ENCODE results near the gene SEMA3A.

The SEMA3A gene

DNA sequence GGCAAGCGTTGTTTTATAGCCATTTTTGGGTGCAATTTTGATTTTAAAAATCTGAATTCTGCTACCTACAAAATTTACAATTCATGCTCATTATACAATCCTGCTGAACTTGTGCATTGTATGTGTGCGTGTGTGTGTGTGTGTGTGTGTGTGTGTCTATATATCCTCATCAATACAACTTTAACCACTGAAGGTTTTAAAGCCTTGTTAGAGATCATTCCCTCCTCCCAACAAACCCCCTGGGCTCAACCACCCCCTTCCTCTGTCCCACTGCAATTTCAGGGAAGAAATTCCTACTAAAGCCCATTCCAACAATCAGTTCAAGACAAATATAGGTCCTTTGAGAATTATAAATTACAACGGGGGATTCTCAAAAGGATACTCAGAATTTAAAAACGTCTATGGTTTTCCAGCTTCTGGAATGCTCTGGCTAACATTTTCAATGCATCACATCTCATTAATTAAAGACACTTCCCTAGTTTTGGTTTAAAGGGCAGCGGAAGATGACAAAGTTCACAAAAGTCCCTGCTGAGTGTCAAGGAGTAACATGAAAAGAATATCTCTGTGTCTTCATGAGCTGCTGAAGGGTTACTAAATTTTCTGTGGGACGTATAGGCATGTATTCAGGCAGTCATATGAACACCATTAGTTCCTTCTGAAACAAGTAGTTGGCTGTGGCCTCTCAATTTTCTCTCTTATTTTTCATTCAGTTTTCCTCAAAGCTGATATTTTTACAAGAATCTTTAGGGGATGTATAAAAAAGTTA lies 889 bp upstream of the SEMA3A start:
- no peak for DNase-seq (ENCODE audit: low read depth in 2 of 2)

DNA sequence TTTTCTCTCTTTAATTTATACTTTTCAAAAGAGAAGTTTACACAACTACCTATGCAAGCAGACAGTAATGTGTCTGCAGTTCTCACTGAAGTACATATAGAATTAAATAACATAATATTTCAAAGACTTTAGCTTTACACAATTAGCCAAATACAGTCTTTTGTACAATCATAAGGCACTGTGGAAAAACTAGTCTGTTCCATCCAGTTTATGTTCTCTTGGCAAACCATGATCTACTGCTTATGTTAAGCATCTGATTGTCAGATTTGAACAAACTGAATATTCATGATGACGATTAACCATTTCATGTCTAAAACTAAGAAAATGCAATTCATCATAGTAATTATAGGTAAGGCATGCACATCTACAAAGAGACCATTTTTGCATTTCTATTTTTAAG lies 842 bp downstream of the SEMA3A start:
- no peak for DNase-seq (ENCODE audit: low read depth in 2 of 2)

DNA sequence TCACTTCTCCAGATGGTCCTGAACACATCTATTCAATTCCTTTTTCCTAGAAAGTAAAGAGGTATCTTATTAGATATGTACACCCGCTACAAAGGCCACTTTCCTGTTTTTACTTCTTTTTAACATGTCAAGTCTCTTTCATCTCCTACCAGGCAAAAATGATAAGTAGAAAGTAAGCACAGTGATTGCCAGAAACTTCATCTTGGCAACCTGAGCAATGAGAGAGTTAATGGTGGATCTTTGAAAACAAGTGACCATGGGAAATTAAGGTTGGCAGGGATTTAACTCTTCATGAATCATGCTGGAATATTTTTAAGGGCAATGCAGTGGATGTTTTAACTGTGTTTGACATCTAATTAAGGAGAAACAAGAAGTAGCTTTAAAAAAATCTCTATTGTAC lies 2.7 kb downstream of the SEMA3A start:
- no peak for DNase-seq (ENCODE audit: low read depth in 2 of 2)

- no peak for DNase-seq (ENCODE audit: low read depth in 2 of 2)
Observed at GRCh38 chr7:84191261-84191660, 3.3 kb downstream of the SEMA3A start.

DNA sequence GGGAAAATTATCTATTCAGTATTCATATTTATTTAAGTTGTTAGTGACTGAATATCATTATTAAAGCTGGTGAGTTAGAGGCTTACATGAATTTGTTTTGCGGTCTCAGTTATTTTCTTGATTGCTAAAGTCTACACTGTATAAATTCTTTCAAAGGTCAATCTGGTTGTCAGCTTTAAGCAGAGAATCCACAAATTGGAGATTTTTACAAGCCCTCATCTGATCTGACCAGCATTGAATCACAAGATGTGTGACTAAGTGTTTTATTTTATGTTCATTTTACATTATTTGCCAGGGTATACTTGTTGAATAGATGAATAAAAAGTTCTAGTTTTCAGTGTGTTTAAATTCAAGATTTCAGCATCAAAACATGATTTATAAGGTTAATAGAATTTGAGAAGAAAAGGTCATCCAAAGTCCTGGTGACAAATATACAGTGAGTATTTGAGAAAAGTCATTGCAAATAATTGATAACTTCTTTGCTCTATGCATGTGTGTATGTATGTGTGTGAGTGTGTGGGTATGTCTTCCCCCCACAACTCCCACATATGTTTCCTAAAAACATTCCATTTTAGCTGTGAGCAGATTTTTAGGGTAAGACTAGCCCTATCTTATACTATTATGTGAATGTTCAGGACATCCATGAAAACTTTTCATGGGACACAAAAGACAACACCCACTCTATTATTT lies 4.4 kb downstream of the SEMA3A start:
- DNase-seq (ENCODE audit: low read depth in 2 of 2): no peak

DNA sequence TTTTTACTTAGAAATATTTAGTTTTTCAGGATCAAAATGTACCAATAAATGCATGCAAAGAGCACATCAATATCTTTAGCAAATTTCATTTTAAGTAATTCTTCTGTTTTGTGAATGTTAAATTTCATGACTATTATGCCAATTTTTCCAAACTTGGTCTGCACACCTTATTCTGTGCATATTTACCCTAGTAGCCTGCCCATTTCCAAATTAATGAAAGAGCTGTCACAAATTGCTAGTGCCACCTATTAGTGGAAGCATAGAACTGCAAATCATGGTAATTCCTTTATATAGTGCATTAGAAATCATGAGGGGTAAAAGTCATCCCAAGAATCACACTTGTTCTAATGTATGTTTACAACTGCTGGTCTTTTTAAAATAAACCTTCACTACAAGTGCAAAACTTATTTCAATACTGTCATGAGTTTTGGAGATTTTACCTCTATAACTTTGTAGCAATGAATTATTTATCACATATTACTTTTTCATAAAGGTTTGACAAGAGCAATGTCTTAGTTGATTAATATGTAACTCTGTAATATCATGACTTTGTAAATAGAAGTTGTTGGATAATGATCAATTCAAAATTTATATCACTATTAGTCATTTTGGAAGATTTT lies 5.7 kb downstream of the SEMA3A start:
- no peak for DNase-seq (ENCODE audit: low read depth in 2 of 2)

- DNase-seq (ENCODE audit: low read depth in 2 of 2): no peak
Observed at GRCh38 chr7:84187813-84188510, 6.6 kb downstream of the SEMA3A start.

DNA sequence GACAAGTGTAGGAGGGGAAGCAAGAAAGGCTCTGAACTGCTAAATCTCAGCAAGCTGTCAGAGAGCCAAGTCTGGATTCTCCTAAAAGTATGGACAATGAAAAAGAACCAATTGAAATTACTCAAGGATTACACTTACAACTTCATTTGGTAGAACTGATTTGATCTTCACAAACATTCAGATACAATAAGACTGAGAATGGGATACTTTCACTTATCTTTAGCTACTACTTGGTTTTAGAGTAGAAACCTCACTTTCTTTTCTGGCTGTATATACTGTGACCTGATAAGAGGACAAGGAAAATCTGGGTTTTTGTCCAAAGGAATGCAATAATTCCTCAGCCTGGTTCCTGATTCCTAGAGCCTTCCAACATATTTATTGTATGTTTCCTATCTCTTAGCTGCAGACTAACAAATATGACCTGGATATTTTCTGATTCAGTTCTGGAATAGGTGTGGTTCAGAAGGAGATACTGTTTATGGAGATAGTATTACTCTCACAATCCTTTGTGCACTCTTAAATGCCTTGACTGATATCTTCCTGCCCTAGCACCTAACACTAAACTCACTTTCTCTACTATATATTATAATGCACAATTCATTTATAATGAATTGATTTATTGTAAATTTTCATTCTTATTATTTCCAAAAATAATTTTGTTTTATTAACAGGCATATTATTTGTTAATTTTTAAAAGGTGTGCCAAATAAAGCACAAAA lies 7.3 kb downstream of the SEMA3A start:
- no peak for DNase-seq (ENCODE audit: low read depth in 2 of 2)

DNA sequence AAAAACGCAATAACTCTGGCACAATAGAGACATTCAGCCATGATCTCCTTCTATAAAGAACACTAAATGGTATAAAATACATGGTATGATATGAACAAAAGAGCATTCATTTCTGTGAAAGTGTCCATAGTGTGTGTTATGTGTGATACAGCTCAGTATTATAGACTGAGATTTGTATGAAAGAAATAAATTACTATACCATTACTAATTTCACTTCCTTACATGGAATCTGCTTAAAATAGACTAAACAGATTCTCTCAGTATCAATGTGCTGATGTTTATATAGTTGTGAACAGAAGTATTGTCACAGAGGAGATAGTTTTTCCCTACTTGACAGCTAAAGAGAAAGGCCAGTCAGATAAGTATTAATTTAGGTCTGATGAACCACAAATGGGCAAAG lies 10.8 kb downstream of the SEMA3A start:
- DNase-seq (ENCODE audit: low read depth in 2 of 2): no peak

DNA sequence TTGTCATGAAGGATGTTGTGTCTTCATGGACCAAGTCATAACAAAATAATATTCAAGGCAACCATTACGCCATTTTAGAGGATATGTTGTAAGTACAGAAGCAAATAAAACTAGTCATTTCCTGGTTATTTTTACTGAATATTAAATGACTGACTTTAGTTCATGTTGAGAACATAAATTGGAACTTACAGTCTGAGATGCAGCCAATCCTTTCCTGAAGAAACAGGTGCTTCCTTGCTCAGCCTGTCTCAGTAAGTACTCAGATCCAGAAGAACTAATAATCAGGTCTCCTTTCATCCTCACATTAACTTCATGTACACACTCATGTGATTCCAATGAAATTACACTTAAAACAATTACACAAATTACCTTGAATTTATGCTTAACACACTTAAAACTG lies 12.3 kb downstream of the SEMA3A start:
- no peak for DNase-seq (ENCODE audit: low read depth in 2 of 2)

DNA sequence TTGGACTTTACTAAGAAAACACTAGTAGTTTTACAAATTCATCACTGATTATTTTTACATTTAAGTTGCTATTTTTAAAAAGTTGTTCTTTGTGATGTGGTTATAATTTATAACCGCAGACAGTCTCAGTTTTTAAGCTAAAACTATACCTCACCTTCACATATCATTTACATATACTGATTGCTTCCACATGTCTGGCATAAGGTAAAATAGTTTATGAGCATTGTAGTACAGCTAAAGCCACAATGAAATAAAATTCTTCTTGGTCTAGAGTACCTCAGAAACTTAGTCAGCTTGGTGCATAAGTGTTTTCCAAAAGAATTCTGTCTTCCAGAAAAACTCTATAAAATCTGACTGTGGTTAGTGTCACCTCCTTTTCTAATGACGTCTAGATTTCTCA lies 13.0 kb downstream of the SEMA3A start:
- no peak for DNase-seq (ENCODE audit: low read depth in 2 of 2)

GRCh38 chr7:84177758-84178412 lies 16.7 kb downstream of the SEMA3A start:
- DNase-seq (ENCODE audit: low read depth in 2 of 2): no peak

DNA sequence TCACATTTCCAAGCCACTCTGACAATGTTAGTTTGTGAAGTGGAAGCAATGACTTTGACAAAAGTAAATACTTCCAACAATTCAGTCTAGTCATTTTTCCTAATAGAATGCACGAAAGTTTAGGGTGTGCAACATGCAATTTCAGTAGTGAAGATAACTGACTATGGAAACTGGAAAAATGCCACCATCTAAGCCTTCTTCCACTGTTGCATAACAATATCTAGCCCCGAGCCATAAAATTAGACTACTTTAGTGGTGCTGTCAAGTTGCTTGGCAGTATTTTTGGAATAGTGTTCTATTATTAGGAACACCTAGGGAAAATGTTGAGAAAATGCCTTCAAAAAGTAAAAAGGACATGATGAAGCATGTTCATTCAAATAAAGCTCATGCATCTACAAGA lies 17.9 kb downstream of the SEMA3A start:
- DNase-seq (ENCODE audit: low read depth in 2 of 2): no peak

DNA sequence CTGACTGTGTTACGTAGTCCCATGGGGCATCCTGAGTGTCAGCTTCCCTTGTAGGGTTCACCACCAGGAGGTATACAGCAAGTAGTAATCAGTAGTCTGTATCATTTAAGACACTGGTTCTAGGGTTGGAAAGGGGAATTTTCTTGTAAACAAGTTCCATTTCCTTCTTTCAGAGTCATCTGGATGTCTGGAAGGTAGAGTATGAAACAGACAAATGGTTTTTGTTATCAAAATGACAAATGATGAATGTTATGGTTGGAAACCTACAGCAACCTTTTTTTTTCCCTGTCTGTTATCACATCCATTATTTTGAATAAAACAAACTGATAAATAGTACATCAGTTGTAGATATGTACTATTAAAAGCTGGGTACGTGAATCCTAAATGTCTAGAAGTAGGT lies 19.1 kb downstream of the SEMA3A start:
- DNase-seq (ENCODE audit: low read depth in 2 of 2): no peak

- no peak for DNase-seq (ENCODE audit: low read depth in 2 of 2)
Observed at GRCh38 chr7:84170646-84171045, 23.9 kb downstream of the SEMA3A start.

DNA sequence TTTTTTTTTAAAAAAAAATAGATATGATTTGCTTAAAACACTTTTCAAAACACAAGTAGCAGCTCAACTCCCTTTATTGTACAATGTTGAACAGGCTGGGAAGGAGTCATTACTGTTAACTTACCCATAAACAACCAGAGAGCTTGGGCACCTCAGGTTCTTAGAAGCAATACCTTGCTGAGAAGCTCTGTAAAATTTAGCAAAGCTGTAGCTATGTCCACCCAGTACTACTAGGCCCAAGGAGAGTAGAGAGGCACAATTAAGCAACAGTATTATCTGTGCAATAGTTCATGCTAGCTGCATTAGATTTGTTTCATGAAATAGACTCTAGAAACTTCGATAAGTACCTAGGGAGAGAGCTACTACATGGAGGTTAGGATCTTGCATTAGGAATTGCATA lies 32.0 kb downstream of the SEMA3A start:
- DNase-seq (ENCODE audit: low read depth in 2 of 2): no peak

DNA sequence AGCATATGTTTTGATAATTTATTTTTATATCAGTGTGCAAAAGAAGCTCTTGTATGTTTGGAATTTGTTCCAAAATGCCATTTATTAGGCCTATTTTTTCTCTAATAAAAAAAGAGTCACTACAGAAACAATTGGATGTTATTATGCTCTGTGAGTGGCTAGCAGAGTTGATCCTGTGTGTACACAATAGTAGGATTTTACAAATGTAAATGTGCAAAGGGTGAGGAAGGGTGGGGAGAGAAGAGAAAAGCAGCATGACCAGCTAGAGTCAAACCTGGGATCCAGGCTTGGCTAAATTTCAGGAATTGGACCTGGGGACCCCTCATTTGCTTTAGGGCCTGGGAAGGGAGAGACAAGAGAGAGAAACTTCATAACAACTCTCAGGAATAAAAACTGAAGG lies 32.5 kb downstream of the SEMA3A start:
- no peak for DNase-seq (ENCODE audit: low read depth in 2 of 2)

GRCh38 chr7:84161398-84161797 lies 33.2 kb downstream of the SEMA3A start:
- DNase-seq (ENCODE audit: low read depth in 2 of 2): no peak

DNA sequence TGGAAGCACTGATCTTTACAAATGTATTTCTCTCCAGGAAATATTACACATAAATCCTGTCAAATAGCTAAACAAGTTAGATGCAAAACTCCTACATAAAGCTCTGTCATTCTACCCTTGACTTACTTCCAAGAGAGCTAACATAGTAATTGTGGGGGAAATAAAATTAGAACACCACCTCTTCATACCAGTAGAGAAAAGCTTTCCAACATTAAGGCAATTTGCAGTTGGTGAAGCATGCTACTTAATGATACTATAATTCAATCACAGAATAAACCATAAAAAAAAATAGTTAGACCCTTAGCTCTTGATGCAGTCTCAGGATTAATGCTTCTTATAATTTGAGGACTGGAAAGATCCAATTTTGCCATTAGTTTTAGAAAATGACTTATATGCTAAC lies 35.2 kb downstream of the SEMA3A start:
- DNase-seq (ENCODE audit: low read depth in 2 of 2): no peak

- DNase-seq (ENCODE audit: low read depth in 2 of 2): no peak
Observed at GRCh38 chr7:84157171-84157570, 37.4 kb downstream of the SEMA3A start.
